PC-3 (cell line): Measurements from ENCODE around the gene KCNK3.

Experiments used
- CTCF ChIP-seq: fragments of 300-600 bp; sonication (generic); conservative IDR thresholded peaks from 2 replicates; pipeline ENCODE4 v1.5.1; 2017; ENCODE audit warnings: antibody characterized with exemption, low read depth, mild to moderate bottlenecking, low read length
- EZH2 ChIP-seq: fragments of 300-600 bp; sonication (generic); IDR thresholded peaks from one replicate; pipeline ENCODE4 v1.6.1; 2017; ENCODE audit warnings: antibody characterized with exemption, mild to moderate bottlenecking, low read length; ENCODE audit not compliant: unreplicated experiment
- EZH2phosphoT487 ChIP-seq: fragments of 300-600 bp; sonication (generic); IDR thresholded peaks from 2 replicates; pipeline ENCODE4 v1.6.1; 2018; ENCODE audit warnings: mild to moderate bottlenecking, antibody characterized with exemption, low read length, borderline replicate concordance

GRCh38 chr2:26754539-26754938 lies 62.0 kb downstream of the KCNK3 start:
- no peak for TF ChIP-seq CTCF
- no peak for TF ChIP-seq EZH2
- TF ChIP-seq EZH2phosphoT487, result no peak
